HepG2 (cell line): ENCODE data around the gene SYT7. TPM values are rescaled to one million over a fixed set of nuclear protein-coding genes. Genes with fewer than 3 reads are reported as not detected.

Experiments used
- ATAC-seq: fragments of 200-7000 bp; cut with Tn5 transposase; 3 replicates; pipeline ENCODE4 v1.9.1; 2020; ENCODE audit warnings: mild to moderate bottlenecking, moderate library complexity
- BruUV-seq: library from RNA; stranded (reverse); fragments of 400-500 nt; replicated peaks from 2 replicates; lab custom pipeline; 2021; lab: Mats Ljungman, UMichigan
- CTCF ChIA-PET: fragments of 300-600 bp; formaldehyde crosslinking; extraction: SDS; loops from one replicate; lab custom pipeline; 2021; ENCODE audit warnings: low total read pairs, inconsistent platforms, low intra/inter-chr PET ratio; lab: Yijun Ruan, JAX
- POLR2A ChIA-PET: fragments of 350-600 bp; sonication (Branson Sonifier 250); formaldehyde crosslinking; loops from one replicate; lab custom pipeline; 2020; ENCODE audit warnings: antibody characterized with exemption, inconsistent platforms; lab: Yijun Ruan, JAX
- DNase-seq: peaks from one replicate; pipeline ENCODE4 v3.0.0-alpha.2; 2015; ENCODE audit warnings: low spot score
- FAIRE-seq: peaks from 3 replicates; lab custom pipeline; 2011; peaks lifted over from hg19 to GRCh38; lab: Jason Lieb, UNC
- H2AFZ ChIP-seq: one replicate; pipeline ENCODE4 v1.6.1; 2011; ENCODE audit warnings: low read length, inconsistent platforms
- H3K27ac ChIP-seq: fragments of 300-600 bp; 3 replicates; pipeline ENCODE4 v1.8.0; 2011; ENCODE audit warnings: mixed run types, mild to moderate bottlenecking, mixed read lengths, low read length, inconsistent platforms; ENCODE audit not compliant: insufficient read depth; ENCODE audit errors: extremely low read length
- H3K27me3 ChIP-seq, 2 experiments: fragments of 200-600 bp in 1 of 2; 2 replicates in 1 of 2; 3 replicates in 1 of 2; pipeline versions ENCODE4 v1.6.0 to v1.8.0; 2011; ENCODE audit warnings: low read length in 2 of 2, mild to moderate bottlenecking in 2 of 2, moderate library complexity in 2 of 2, inconsistent platforms in 1 of 2; ENCODE audit not compliant: insufficient read depth in 2 of 2, control insufficient read depth in 1 of 2
- H3K36me3 ChIP-seq, 2 experiments: fragments of 200-600 bp in 1 of 2; replicated peaks in 1 of 2; 2 replicates in 1 of 2; 3 replicates in 1 of 2; pipeline versions ENCODE4 v1.5.1 to v1.8.0; 2011; ENCODE audit warnings: low read length in 2 of 2, inconsistent platforms in 1 of 2; ENCODE audit not compliant: insufficient read depth in 2 of 2, control insufficient read depth in 1 of 2
- H3K4me1 ChIP-seq: 2 replicates; pipeline ENCODE4 v1.5.1; 2012; ENCODE audit warnings: low read length, inconsistent platforms; ENCODE audit not compliant: insufficient read depth
- H3K4me2 ChIP-seq: 2 replicates; pipeline ENCODE4 v1.6.0; 2011; ENCODE audit warnings: low read depth, low read length, inconsistent platforms
- H3K4me3 ChIP-seq, 3 experiments: fragments of 200-600 bp in 1 of 3; sonication (generic), shearing (Covaris generic) in 1 of 3; replicated peaks in 1 of 3; 2 replicates each; pipeline ENCODE4 v1.5.1; 2011 to 2016; ENCODE audit warnings: low read length in 3 of 3, inconsistent platforms in 2 of 3, low read depth in 2 of 3, mild to moderate bottlenecking in 2 of 3, control low read depth in 1 of 3, mixed read lengths in 1 of 3; ENCODE audit not compliant: insufficient read depth in 1 of 3
- H3K79me2 ChIP-seq: one replicate; pipeline ENCODE4 v1.6.1; 2011; ENCODE audit warnings: low read length, inconsistent platforms; ENCODE audit not compliant: insufficient read depth
- H3K9ac ChIP-seq: 2 replicates; pipeline ENCODE4 v1.6.0; 2011; ENCODE audit warnings: mild to moderate bottlenecking, low read depth, low read length, inconsistent platforms; ENCODE audit not compliant: insufficient read depth
- H3K9me3 ChIP-seq: 2 replicates; pipeline ENCODE4 v1.5.1; 2012; ENCODE audit warnings: mild to moderate bottlenecking, low read length
- H4K20me1 ChIP-seq: 2 replicates; pipeline ENCODE4 v1.6.0; 2011; ENCODE audit warnings: inconsistent platforms, mild to moderate bottlenecking, low read length, moderate library complexity; ENCODE audit not compliant: insufficient read depth
- CC2D1A ChIP-seq: sonication (generic); formaldehyde crosslinking; IDR thresholded peaks from 2 replicates; pipeline ENCODE4 v1.8.1; 2023; ENCODE audit warnings: mild to moderate bottlenecking, missing genetic modification reagents
- FOXA1 ChIP-seq, 2 experiments: fragments of 450-650 bp in 1 of 2; sonication (generic) in 1 of 2; formaldehyde crosslinking in 1 of 2; IDR thresholded peaks; 2 replicates each; pipeline versions ENCODE4 v1.4.0 to v1.6.1; 2016 to 2020; ENCODE audit warnings: missing genetic modification reagents in 1 of 2
- MTF1 ChIP-seq: sonication (generic); formaldehyde crosslinking; IDR thresholded peaks from 2 replicates; pipeline ENCODE4 v1.5.0; 2020; ENCODE audit warnings: missing genetic modification reagents
- NCOR1 ChIP-seq: fragments of 200-600 bp; sonication (generic); IDR thresholded peaks from 2 replicates; pipeline ENCODE4 v1.7.0; 2017; ENCODE audit warnings: antibody characterized with exemption, low read length, borderline replicate concordance
- SOX6 ChIP-seq, 2 experiments: fragments of 450-650 bp in 1 of 2; sonication (generic) in 1 of 2; formaldehyde crosslinking in 1 of 2; IDR thresholded peaks; 2 replicates each; pipeline versions ENCODE4 v1.4.0 to v1.6.1; 2017 to 2020; ENCODE audit warnings: antibody characterized with exemption in 1 of 2, mild to moderate bottlenecking in 1 of 2, missing genetic modification reagents in 1 of 2
- SRSF9 ChIP-seq: fragments of 200-400 bp; formaldehyde crosslinking; IDR thresholded peaks from 2 replicates; pipeline ENCODE4 v1.6.1; 2018; ENCODE audit warnings: borderline replicate concordance, mild to moderate bottlenecking, low read depth, low read length; ENCODE audit not compliant: insufficient read depth, poor library complexity, severe bottlenecking
- TAF1 ChIP-seq: sonication (generic); formaldehyde crosslinking; IDR thresholded peaks from 2 replicates; pipeline ENCODE4 v1.4.0; 2020; ENCODE audit warnings: missing genetic modification reagents
- ZFP36 ChIP-seq: fragments of 150-350 bp; IDR thresholded peaks from 2 replicates; pipeline ENCODE4 v1.6.1; 2018; ENCODE audit warnings: borderline replicate concordance, low read length, low read depth; ENCODE audit not compliant: partially characterized antibody
- ZNF253 ChIP-seq: sonication (generic); formaldehyde crosslinking; IDR thresholded peaks from 2 replicates; pipeline ENCODE4 v1.8.0; 2022; ENCODE audit warnings: mild to moderate bottlenecking, missing genetic modification reagents, borderline replicate concordance
- ZNF556 ChIP-seq: sonication (generic); formaldehyde crosslinking; IDR thresholded peaks from 2 replicates; pipeline ENCODE4 v1.4.0; 2020; ENCODE audit warnings: mild to moderate bottlenecking, missing genetic modification reagents, borderline replicate concordance
- WGBS: methylation state at CpG from one replicate; pipeline ENCODE4 v1.1.6; 2017; ENCODE audit warnings: low lambda C conversion rate; 5-methylcytosine and 5-hydroxymethylcytosine counted together
- in situ Hi-C: cut with HindIII; loops from 2 replicates; pipeline ENCODE4 v1.10.0; 2017; ENCODE audit warnings: low pct_unique_long_range_greater_than_20kb; ENCODE audit not compliant: extremely low pct_ligation_motif_present
- intact Hi-C: fragments of 100-400 bp; cut with micrococcal nuclease; formaldehyde crosslinking; loops from one replicate; pipeline ENCODE4 v1.10.0; 2022; ENCODE audit not compliant: unreplicated experiment
- polyA plus RNA-seq, 8 experiments: library from polyadenylated mRNA; depleted of rRNA in 3 of 8; stranded (reverse) in 7 of 8; unstranded in 1 of 8; fragments of >200 nt; fragmentation: Illumina TruSeq in 4 of 8; extraction: Trizol in 4 of 8; gene quantifications; 2 replicates each; pipeline versions ENCODE4 v1.2.1 to v1.2.3, GENCODE V29; 2011 to 2016; ENCODE audit warnings: low read depth in 4 of 8, missing spikeins in 1 of 8, mixed read lengths in 1 of 8; ENCODE audit not compliant: insufficient read depth in 1 of 8
- total RNA-seq, 5 experiments: library from RNA; depleted of rRNA; stranded (reverse); fragments of >200 nt; fragmentation: Illumina TruSeq; extraction: Trizol; gene quantifications; 2 replicates each; pipeline ENCODE4 v1.2.3, GENCODE V29; 2016; ENCODE audit warnings: low read depth in 1 of 5

SYT7 gene
- total and polyA plus RNA-seq, 2 of the 13 experiments (the other 11 are each of a cell fraction or from before 2014, with no cell fraction given) = 1.4 to 4.4 TPM

- DNase-seq = no peak
- ChIA-PET CTCF (interaction anchor here (1.6 to 7.4 kb wide), 2 partner anchors 40 to 72 kb away, joined by 14 to 87 read pairs; no protein-coding TSS in a partner anchor), POLR2A (no interaction called here)
- FAIRE-seq = no peak
- Histone ChIP-seq H3K27me3 (peaks cover 0 to 1% of the 10 kb centered on the region in 2 experiments; a peak in 1 of 5 replicates), H4K20me1 (no peaks in the 10 kb centered on the region), H3K9ac (no peak overlapping the region), H3K4me2 (no peak overlapping the region), H3K27ac (no peak overlapping the region), H3K79me2 (no peaks in the 10 kb centered on the region), H2AFZ (no peak overlapping the region), H3K36me3 (no peaks in the 10 kb centered on the region), H3K9me3 (no peaks in the 10 kb centered on the region), H3K4me1 (no peaks in the 10 kb centered on the region), H3K4me3 (no peak overlapping the region)
- ATAC-seq = no peak
- in situ Hi-C loops (loop anchor here (5.0 kb wide), 1 partner anchor 41 kb away; no protein-coding TSS in a partner anchor), intact Hi-C loops (no loop called here)
- 55% methylated on average over 10 of the region's 23 CpGs for WGBS
- BruUV-seq = no TSS peak
- TF ChIP-seq ZNF253 (CRISPR knock-in tag) (no peak), ZFP36 (no peak), SRSF9 (no peak), MTF1 (CRISPR knock-in tag) (no peak), TAF1 (CRISPR knock-in tag) (no peak), FOXA1 (IDR thresholded peaks at IDR 0.05) (no peak), FOXA1 (CRISPR knock-in tag; IDR thresholded peaks at IDR 0.05) (no peak), ZNF556 (CRISPR knock-in tag) (no peak), NCOR1 (no peak), CC2D1A (no peak), SOX6 (IDR thresholded peaks at IDR 0.05) (no peak), SOX6 (CRISPR knock-in tag; IDR thresholded peaks at IDR 0.05) (no peak)
Measured at GRCh38 chr11:61518032-61518795, 62.7 kb downstream of the SYT7 start.
